ENCODE results near the gene RYR2.

- TF ChIP-seq CTCF (IDR thresholded peaks at IDR 0.05; ENCODE audit: low read depth, low read length) (no peak), EZH2phosphoT487 (IDR thresholded peaks at IDR 0.05; ENCODE audit: low read depth) (no peak)
These were observed 8.9 kb upstream of the RYR2 start for GRCh38 chr1:237033061-237033460.

Measured in OCI-LY3 (cell line).